Sigmoid colon (tissue), 4 donors: Measurements from ENCODE around the gene RIMS4.

Experiments
- CTCF ChIP-seq, 4 experiments: fragments of 450-650 bp in 3 of 4; fragments of 200-600 bp in 1 of 4; IDR thresholded peaks; one replicate each; pipeline ENCODE4 v1.5.1; 2016 to 2019; ENCODE audit warnings: antibody characterized with exemption in 4 of 4, mild to moderate bottlenecking in 3 of 4, moderate library complexity in 2 of 4
- EP300 ChIP-seq, 4 donors: sonication (generic); formaldehyde crosslinking; IDR thresholded peaks; one replicate each; pipeline ENCODE4 v1.6.1; 2017; ENCODE audit warnings: antibody characterized with exemption in 4 of 4

- no peak for TF ChIP-seq CTCF (IDR thresholded peaks at IDR 0.05)
- no peak for TF ChIP-seq EP300 (IDR thresholded peaks at IDR 0.05)
Observed at GRCh38 chr20:44748005-44748370, 62.4 kb downstream of the RIMS4 start.
